ENCODE results near the gene ADGRV1.

DNA sequence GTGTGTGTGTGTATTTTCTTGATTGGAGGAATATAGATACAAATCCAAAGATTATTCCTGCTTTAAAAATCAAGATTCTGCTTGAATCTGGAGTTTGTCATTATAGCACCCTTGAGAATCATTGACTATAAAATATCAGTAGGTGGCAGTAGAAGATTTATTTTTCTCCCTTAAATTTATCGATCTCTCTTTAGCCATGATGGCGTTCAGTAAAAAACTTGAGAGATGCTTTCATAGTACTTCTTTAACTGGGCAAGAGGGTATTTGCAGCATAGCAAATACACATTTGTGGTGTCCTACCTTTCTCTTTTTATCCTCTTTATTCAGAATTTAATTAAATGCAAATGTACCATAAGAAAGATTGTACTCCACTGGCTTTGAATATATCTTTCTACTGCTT is 307.7 kb downstream of the ADGRV1 start:
- TF ChIP-seq NCOA1 (IDR thresholded peaks at IDR 0.05; ENCODE audit: low read depth) (no peak), ZBTB33 (CRISPR knock-in tag; IDR thresholded peaks at IDR 0.05) (no peak), SP2 (IDR thresholded peaks at IDR 0.05; ENCODE audit: extremely low read depth, low read depth, low read length, poor library complexity, severe bottlenecking) (no peak)

Measured in K562 (cell line).